HG02678 (cell line): Measurements from ENCODE around the gene TTLL8.

Source experiments
- ATAC-seq: cut with Tn5 transposase; IDR thresholded peaks from one replicate; pipeline ENCODE4 v1.9.1; 2021; ENCODE audit warnings: mild to moderate bottlenecking, moderate library complexity; ENCODE audit not compliant: unreplicated experiment

Gene TTLL8

GRCh38 chr22:50022171-50022819 lies 35.8 kb downstream of the TTLL8 start:
- ATAC-seq, result no peak

- no peak for ATAC-seq
Observed at GRCh38 chr22:50020606-50021005, 37.5 kb downstream of the TTLL8 start.

- ATAC-seq, result no peak
Observed at GRCh38 chr22:50019316-50019715, 38.8 kb downstream of the TTLL8 start.

GRCh38 chr22:50018608-50019285 lies 39.4 kb downstream of the TTLL8 start:
- no peak for ATAC-seq

- ATAC-seq, result no peak
Observed at GRCh38 chr22:50017701-50018224, 40.3 kb downstream of the TTLL8 start.

- ATAC-seq, result no peak
Observed at GRCh38 chr22:50016988-50017700, 41.0 kb downstream of the TTLL8 start.

GRCh38 chr22:50016308-50016987 lies 41.6 kb downstream of the TTLL8 start:
- ATAC-seq, result no peak

GRCh38 chr22:50015451-50016307 lies 42.4 kb downstream of the TTLL8 start:
- no peak for ATAC-seq

- ATAC-seq, result no peak
Observed at GRCh38 chr22:50014655-50015401, 43.3 kb downstream of the TTLL8 start.

GRCh38 chr22:50014053-50014501 lies 44.0 kb downstream of the TTLL8 start:
- ATAC-seq, result no peak

GRCh38 chr22:50012211-50013181 lies 45.6 kb downstream of the TTLL8 start, which contains the start of gene IL17REL:
Gene IL17REL, minus strand, starts transcription at chr22:50012765. Its CDS starts 119 bp downstream, at chr22:50012646.
- ATAC-seq, result no peak

GRCh38 chr22:50011447-50012210 lies 46.5 kb downstream of the TTLL8 start:
- no peak for ATAC-seq

GRCh38 chr22:50010676-50011446 lies 47.2 kb downstream of the TTLL8 start:
- ATAC-seq, result no peak

- no peak for ATAC-seq
Observed at GRCh38 chr22:50009765-50010675, 48.1 kb downstream of the TTLL8 start.

- no peak for ATAC-seq
Observed at GRCh38 chr22:50009251-50009650, 48.8 kb downstream of the TTLL8 start.
